ENCODE data around the gene EXD2. TPM values are rescaled to one million over a fixed set of nuclear protein-coding genes. Genes with fewer than 3 reads are reported as not detected.

EXD2 gene
- total RNA-seq, 1 donor from 2014 or later: 6.9 TPM

DNA sequence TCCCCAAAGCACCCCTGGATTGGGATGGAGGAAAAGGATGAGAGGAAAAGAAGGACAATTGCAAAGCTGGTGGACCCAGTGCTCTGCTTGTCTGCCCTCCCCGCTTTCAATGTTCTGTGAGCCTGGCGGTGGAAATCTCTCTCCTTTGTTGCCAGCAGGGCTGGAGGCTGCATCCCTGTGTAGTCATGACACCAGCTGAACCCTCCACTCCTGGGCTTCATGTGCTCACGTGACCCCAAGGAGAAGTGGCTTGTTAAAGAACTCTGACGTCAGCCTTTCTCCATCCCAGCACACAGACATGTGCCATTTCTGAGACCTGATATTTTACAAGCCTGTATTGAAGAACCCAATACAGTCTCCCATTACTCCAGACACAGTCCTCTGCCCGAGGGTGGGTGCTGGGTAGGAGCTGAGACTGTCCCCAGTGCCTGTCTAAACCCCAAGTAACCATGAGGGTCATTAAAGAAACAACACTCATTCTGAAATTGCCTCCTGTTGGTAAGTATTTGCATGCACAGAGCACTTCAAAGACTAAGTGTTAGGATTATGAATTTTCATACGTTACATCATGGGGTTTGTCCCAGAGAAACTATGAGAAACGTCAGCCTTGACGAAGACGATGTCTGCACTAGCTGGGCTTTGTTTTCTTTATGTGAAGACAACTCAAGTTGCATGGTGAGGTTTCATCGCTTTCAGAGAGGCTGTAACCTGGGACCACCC, 90.3 kb downstream of the EXD2 start:
- peaks cover 20% of the 10 kb centered on the region for H3K27me3 Mint-ChIP-seq
- CTCF ChIA-PET: no interaction called here
- intact Hi-C loops (cut with micrococcal nuclease): no loop called here
- POLR2A ChIA-PET: no interaction called here
- no peaks in the 10 kb centered on the region for H3K36me3 Mint-ChIP-seq (ENCODE audit: low read depth)
- TF ChIP-seq, protein P1, sequence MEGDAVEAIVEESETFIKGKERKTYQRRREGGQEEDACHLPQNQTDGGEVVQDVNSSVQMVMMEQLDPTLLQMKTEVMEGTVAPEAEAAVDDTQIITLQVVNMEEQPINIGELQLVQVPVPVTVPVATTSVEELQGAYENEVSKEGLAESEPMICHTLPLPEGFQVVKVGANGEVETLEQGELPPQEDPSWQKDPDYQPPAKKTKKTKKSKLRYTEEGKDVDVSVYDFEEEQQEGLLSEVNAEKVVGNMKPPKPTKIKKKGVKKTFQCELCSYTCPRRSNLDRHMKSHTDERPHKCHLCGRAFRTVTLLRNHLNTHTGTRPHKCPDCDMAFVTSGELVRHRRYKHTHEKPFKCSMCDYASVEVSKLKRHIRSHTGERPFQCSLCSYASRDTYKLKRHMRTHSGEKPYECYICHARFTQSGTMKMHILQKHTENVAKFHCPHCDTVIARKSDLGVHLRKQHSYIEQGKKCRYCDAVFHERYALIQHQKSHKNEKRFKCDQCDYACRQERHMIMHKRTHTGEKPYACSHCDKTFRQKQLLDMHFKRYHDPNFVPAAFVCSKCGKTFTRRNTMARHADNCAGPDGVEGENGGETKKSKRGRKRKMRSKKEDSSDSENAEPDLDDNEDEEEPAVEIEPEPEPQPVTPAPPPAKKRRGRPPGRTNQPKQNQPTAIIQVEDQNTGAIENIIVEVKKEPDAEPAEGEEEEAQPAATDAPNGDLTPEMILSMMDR (IDR thresholded peaks at IDR 0.05): no peak
- no peak for DNase-seq
- H3K9me3 Mint-ChIP-seq: no peaks in the 10 kb centered on the region
- H3K4me3 Mint-ChIP-seq: no peak overlapping the region
- H3K4me1 Mint-ChIP-seq: no peaks in the 10 kb centered on the region
- no peak for ATAC-seq (ENCODE audit: low read depth)
- H3K27ac Mint-ChIP-seq: no peak overlapping the region

- ATAC-seq (ENCODE audit: low read depth) (no peak), DNase-seq (no peak)
- intact Hi-C loops (cut with micrococcal nuclease): no loop called here
- no peaks in the 10 kb centered on the region for H3K9me3 Mint-ChIP-seq
- no peaks in the 10 kb centered on the region for H3K4me1 Mint-ChIP-seq
- no peak overlapping the region for H3K27ac Mint-ChIP-seq
- H3K36me3 Mint-ChIP-seq (ENCODE audit: low read depth): no peaks in the 10 kb centered on the region
- TF ChIP-seq, protein P1 (IDR thresholded peaks at IDR 0.05): no peak
- CTCF ChIA-PET: no interaction called here
- POLR2A ChIA-PET: no interaction called here
- peaks cover 23% of the 10 kb centered on the region for H3K27me3 Mint-ChIP-seq
- H3K4me3 Mint-ChIP-seq: no peak overlapping the region
Observed at GRCh38 chr14:69282448-69282847, 91.2 kb downstream of the EXD2 start.

DNA sequence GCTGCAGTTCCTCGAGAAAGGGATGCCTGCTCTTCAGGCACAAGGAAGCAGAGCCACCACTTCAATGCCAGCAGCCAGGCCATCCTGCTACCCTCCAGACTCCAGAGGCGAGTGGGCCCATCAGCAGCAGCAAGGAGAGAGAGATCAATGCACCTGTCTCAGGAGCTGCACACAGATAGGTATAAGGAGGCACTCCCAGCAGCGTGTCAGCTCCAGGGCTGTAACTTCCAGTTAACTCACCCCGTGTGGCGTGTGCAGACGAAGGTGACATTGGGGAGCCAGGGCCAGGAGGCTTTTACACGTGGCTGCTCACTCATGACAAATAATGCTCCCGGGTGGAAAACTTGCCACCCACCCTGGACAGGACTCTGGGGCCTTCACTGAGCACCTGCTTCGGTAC, 92.9 kb downstream of the EXD2 start:
- POLR2A ChIA-PET: no interaction called here
- no peak overlapping the region for H3K4me3 Mint-ChIP-seq
- H3K27ac Mint-ChIP-seq: no peak overlapping the region
- DNase-seq (no peak), ATAC-seq (ENCODE audit: low read depth) (no peak)
- H3K27me3 Mint-ChIP-seq: peaks cover 23% of the 10 kb centered on the region
- TF ChIP-seq, protein P1 (IDR thresholded peaks at IDR 0.05): no peak
- intact Hi-C loops (cut with micrococcal nuclease): no loop called here
- H3K4me1 Mint-ChIP-seq: no peaks in the 10 kb centered on the region
- CTCF ChIA-PET: no interaction called here
- H3K9me3 Mint-ChIP-seq: no peaks in the 10 kb centered on the region
- H3K36me3 Mint-ChIP-seq (ENCODE audit: low read depth): no peaks in the 10 kb centered on the region

- ChIA-PET CTCF (interaction anchor here (1.1 kb wide), 1 partner anchor 174 kb away, joined by 3 read pairs; no protein-coding TSS in a partner anchor), POLR2A (interaction anchor here (0.7 kb wide), 1 partner anchor 448 kb away, joined by 3 read pairs; no protein-coding TSS in a partner anchor)
- H3K27me3 Mint-ChIP-seq: peaks cover 18% of the 10 kb centered on the region
- ATAC-seq (ENCODE audit: low read depth) (no peak), DNase-seq (no peak)
- H3K4me1 Mint-ChIP-seq: no peaks in the 10 kb centered on the region
- no peak overlapping the region for H3K27ac Mint-ChIP-seq
- TF ChIP-seq, protein P1 (IDR thresholded peaks at IDR 0.05): no peak
- no peaks in the 10 kb centered on the region for H3K9me3 Mint-ChIP-seq
- H3K36me3 Mint-ChIP-seq (ENCODE audit: low read depth): no peaks in the 10 kb centered on the region
- intact Hi-C loops (cut with micrococcal nuclease): no loop called here
- H3K4me3 Mint-ChIP-seq: no peak overlapping the region
Observed at GRCh38 chr14:69285661-69286255, 94.5 kb downstream of the EXD2 start.

- DNase-seq (no peak), ATAC-seq (ENCODE audit: low read depth) (no peak)
- TF ChIP-seq, protein P1 (IDR thresholded peaks at IDR 0.05): no peak
- no peak overlapping the region for H3K27ac Mint-ChIP-seq
- no peaks in the 10 kb centered on the region for H3K9me3 Mint-ChIP-seq
- no peaks in the 10 kb centered on the region for H3K4me1 Mint-ChIP-seq
- H3K4me3 Mint-ChIP-seq: no peak overlapping the region
- POLR2A ChIA-PET: no interaction called here
- H3K27me3 Mint-ChIP-seq: peaks cover 18% of the 10 kb centered on the region
- CTCF ChIA-PET: interaction anchor here (1.1 kb wide), 1 partner anchor 172 kb away, joined by 3 read pairs; no protein-coding TSS in a partner anchor
- intact Hi-C loops (cut with micrococcal nuclease): no loop called here
- H3K36me3 Mint-ChIP-seq (ENCODE audit: low read depth): no peaks in the 10 kb centered on the region
Observed at GRCh38 chr14:69287098-69288010, 96.1 kb downstream of the EXD2 start.

Data from activated B cell treated with CpG ODN at 0.5 μM for 24 hours (primary cell).